Ureter (tissue), 1 donor: ENCODE results near the gene NUDT6. TPM values are rescaled to one million over a fixed set of nuclear protein-coding genes. Genes with fewer than 3 reads are reported as not detected.
A peak's percentile ranks its signal among the peaks of the same experiment; 100 is the strongest.
"Not testable (repeated sequence)": the region's sequence is repeated elsewhere in the genome, so short reads cannot be mapped to it uniquely, and the experiment has no call there.

Experiments used
- DNase-seq: peaks from one replicate; pipeline ENCODE4 v3.0.0-alpha.2; 2020; ENCODE audit warnings: low spot score
- total RNA-seq: library from RNA; stranded (reverse); gene quantifications from one replicate; pipeline ENCODE4 v1.2.4, GENCODE V29; 2023
- donor health status: DM: yes; HTN: yes; CAD: no.

NUDT6 gene, protein sequence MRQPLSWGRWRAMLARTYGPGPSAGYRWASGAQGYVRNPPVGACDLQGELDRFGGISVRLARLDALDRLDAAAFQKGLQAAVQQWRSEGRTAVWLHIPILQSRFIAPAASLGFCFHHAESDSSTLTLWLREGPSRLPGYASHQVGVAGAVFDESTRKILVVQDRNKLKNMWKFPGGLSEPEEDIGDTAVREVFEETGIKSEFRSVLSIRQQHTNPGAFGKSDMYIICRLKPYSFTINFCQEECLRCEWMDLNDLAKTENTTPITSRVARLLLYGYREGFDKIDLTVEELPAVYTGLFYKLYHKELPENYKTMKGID
- 9.2 TPM for total RNA-seq

DNA sequence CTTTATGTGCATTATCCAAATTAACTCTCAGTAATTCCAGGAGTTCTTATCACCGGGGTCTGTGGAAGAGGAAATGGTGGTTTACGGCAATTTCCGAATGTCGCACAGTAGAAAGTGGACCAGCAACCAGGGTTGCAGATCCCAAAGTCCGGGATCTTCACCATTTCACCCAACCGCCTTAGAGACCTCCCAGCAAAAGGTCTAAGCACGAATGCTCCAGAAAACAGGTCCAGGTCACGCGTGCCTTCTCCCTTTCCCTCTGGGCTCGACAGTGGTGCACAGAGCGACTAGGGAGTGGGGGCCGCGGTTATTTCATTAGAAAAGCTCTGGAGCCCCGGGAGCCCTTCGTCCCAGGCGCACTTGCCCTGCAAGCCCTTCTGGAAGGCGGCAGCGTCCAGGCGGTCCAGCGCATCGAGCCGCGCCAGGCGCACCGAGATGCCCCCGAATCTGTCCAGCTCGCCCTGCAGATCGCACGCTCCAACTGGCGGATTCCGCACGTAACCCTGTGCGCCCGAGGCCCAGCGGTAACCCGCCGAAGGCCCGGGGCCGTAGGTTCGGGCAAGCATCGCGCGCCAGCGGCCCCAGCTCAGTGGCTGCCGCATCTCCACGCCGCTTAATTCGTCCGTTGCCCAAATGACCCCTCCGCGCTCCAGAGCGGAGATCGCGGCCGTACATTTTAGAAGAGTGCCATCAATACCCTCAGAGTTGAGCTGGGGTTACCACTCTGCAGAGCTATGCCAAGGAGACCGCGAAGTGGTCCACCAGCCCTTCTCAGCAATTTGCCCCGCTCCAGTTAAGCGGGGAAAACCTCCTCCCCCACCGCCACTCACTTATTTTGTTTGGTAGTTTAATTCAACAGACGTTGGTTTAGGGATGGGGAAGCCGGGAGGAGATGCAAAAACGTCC, at the start of gene NUDT6:
TSS of gene NUDT6 (minus strand) at position 627 of the 906 bp plus-strand sequence. CDS start at position 602, 25 bp downstream.
- peak; percentile 59 for DNase-seq

DNA sequence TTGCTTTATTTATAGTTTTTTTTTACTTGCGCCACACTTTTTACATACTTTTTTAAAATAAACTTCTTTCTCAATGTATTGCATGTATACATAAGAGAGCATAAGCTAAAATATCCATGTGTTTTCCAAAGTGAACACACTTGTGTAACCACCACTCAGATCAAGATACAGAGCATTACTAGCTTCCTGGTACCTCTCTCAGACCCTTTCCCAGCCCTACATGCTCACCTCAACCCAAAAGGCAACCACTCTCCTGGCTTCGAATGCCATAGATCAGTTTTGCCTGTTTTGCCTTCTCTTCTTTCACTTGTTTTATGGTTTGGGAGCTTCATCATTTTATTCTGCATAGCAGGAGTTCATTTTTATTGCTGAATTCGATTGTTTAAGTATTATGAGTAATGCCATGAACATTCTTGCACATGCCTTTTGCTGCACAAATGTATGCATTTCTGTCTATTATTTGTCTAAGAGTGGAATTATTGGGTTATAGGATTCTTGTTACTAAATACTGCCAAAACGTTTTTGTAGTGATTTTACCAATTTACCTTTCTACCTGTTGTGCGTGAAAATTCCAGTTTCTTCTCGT, 45.9 kb upstream of the NUDT6 start:
- no peak for DNase-seq

DNA sequence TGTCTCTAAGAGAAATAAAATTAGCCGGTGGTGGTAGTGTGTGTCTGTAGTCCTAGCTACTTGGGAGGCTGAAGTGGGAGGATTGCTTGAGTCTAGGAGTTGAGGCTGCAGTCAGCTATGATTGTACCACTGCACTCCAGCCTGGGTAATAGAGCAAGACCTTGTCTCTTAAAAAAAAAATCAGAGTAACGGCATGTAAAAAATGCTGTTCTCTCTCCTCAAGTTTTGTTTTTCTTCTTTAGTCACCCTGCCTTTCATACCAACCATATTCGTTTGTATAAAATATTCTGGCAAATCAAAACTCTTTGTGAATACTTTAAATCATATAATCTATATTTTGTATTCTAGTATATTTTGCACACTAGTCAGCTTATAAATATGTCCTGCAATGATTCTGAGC, 44.8 kb upstream of the NUDT6 start:
- DNase-seq: no peak

DNA sequence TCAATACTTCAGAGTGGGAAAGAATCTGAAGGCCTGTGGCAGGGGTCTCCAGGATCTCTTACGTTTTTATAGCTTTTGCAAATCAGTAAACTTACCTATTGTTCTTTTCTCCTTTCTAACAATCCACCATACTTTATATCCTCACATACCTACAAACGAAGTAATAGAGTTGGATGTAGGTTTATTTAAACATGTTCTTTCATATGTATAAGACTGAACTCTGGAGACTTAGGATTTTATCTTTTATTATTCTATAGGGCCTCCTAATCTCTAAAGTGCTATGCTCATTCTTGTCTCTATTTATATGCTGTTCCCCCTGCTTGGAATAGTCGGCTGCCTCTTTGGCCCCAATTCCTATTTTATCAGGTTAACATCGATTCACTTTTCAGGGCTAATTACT, 43.8 kb upstream of the NUDT6 start:
- DNase-seq: no peak

DNA sequence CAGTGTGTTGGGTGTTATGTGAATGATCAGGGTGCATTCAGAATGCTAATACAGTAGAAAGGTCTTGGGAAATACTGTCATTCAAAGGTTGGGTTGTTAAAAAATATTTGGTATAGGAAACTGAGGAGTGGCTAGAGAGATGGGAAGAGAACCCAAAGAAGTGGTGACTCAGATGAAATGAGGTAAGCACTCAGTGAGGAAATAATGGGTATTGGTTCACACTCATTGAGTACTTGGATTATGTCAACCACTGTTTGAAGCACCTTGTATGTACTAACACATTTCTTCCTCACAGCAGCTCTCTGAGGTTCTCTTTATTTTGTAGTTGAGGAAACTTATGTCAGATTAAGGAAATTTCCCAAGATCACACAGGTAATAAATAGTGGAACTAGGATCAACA, 40.8 kb upstream of the NUDT6 start:
- no peak for DNase-seq

DNA sequence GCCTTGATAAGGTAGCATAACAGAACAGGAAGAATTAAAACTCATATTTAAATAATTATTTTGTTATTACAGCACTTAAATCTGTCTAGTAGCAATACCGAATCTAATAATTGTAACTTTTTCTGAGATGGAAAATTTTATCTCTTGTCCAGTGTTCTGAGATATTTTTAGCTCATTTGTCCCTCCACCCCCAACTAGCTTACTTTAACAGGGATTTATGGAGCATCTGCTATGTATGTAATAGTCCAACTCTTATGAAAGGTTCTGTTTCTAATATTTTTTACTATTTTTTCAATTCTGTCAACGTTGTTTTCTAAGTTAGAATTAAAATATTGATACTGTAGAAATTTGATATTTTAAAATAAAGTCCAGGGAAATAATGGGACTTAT, 38.2 kb upstream of the NUDT6 start:
- DNase-seq: no peak

DNA sequence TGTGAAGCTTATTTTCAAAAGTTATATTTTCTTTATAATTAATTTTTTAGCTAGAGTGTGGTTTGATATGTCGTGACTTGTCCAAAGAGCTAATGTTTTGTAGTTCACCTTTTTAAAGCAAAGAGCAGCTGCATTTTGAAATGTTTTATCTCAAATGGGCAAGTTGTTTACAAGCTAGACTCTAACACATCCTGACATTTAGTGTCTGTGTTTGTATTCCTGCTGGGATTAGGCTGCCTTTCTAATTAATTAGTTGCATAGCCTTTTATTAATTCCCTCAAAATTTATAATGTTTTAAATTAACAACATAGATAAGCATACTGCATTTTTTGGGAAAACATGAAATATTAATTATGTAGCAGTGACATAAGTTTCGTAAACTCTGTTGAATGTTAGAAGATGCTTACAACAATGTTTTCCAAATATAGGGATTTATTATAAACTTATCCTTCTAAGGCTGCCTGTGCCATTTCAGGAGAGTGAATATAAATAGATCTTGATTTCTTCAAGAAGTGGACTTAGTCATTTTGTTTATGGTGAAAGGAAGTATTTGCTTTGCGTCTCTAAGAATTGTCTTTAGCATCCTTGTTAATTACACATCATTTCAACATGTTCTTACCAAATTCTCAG, 37.7 kb upstream of the NUDT6 start:
- DNase-seq: no peak

DNA sequence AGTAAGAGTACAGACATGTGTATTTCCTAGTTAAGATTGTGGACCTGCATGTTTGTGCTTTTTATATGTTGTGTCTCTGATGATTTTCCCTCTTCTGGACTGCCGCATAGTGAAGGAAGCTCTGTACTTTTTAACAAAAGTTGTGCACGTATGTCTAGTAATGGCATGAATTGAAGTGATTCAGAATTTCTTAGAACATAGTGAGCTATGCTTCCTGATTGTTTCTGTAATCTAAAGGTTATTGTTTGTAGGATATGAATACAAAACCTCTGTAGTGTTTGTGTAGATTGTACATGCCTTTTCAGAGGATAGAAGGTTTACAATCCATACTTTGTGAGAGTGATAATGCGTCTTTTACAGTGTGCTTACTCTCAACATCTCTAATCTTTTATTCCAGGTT, 37.0 kb upstream of the NUDT6 start:
- no peak for DNase-seq

DNA sequence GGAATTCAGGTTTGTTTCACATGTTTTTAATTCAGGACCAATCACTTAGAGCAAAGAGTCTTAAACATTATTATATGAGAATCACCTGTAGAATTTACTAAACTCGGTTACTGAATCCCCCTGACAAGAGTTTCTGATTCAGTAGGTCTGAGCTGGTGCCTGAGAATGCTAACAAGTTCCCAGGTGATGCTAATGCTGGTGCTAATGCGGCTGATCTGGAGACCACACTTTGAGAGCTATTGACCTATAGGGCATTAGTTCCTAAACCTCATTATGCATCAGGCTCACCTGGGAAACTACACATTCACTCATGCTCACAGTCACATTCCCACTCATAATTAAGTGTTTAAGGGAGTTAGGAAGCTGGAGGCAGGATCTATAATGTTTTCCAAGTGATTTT, 36.1 kb upstream of the NUDT6 start:
- DNase-seq: no peak

DNA sequence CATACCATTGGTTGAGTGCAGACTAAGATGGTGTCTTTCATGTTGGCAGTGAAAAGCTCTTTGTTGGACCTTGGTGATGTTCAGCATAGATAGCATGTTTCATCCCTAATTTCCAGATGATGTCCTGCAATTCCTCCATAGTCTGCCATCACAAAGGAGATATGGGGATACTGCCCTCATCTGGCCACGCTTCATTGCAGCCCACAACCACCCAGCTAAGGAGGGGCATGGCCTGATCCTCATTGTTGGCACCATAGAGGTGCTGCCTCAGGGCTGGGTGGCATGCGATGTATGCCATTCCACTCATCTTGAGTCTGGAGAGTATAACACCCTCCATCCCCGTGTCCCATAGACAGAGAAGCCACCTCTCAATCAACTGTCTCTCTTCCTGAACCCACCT, 31.5 kb upstream of the NUDT6 start:
- no peak for DNase-seq

DNA sequence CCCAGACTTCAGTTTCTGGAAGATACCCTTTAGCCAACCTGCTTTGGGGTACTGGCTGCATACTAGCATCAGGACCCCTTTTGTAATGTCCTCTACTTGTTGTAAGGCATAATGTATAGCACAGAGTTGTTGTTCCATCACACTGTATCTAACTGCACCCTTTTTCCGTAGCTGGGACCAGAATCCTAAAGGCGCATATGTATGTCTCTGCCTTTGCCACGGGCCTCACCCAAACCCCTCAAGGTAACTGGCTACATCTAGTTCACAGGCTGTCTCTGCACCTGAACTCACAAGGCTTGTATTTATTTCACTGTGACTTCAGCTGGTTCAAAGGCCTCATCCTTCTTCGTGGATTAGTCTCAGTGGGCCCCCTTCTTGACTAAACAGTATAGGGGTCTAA, 29.6 kb upstream of the NUDT6 start:
- DNase-seq: no peak

DNA sequence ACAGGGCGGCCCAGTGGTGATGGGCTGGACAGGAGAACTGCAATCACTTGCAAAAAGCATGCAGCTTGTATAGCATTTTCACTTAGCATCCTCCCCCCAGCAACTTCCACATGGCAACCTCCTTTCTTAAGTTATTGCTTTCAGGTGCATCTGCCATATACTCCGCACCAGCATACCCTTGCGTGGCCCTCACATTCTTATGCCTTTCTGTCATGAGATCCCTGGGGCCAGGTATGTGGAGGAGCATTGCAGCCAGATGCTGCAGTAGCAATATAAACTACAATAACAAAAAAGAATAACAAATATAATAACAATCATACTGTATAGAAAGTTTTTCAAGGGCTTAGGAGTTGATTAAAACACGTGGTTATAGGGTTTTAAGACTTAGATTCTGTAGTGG, 26.3 kb upstream of the NUDT6 start:
- DNase-seq: no peak

DNA sequence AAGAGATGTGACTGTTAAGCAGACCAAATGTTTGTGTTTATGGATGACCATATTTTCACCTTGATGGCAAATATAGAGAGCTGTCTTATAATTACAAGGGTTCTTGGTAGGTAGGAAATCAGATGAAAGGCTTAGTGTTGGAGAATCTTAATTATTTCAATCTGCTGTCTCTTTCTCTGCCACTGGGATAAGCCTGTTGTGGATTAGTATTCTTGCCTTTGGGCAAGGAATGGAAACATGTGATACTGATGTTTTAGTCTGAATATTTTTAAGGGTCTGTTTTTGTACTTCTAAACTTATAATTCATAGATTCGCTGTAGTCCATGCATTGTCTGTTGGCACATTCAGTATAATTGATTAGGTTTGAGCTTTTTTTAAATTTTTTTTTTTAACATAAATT, 23.7 kb upstream of the NUDT6 start:
- DNase-seq: no peak

DNA sequence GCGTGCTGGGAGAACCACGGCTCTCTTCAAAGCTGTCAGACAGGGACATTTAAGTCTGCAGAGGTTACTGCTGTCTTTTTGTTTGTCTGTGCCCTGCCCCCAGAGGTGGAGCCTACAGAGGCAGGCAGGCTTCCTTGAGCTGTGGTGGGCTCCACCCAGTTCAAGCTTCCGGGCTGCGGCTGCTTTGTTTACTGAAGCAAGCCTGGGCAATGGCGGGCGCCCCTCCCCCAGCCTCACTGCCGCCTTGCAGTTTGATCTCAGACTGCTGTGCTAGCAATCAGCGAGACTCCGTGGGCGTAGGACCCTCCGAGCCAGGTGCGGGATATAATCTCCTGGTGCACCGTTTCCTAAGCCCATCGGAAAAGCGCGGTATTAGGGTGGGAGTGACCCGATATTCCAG, 22.7 kb upstream of the NUDT6 start:
- DNase-seq: not testable (repeated sequence)

DNA sequence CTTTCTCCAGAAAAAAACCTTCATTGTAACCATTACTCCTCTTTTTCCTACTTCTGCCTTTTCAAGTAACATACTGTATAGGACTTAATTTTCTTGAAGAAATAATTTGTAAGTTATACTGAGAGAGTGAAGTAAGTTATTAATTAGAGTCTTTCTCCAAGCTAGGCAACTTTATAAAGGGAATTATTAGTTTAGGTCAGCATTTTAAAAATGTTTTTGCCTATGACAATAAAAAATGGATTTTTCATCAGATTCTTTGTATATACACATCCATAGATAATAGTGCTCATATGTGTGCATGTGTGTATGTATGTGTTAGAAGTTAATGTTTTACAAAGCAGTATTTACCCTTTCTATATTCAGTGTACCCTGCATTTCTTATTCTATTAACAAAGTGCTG, 10.4 kb upstream of the NUDT6 start:
- DNase-seq: no peak

DNA sequence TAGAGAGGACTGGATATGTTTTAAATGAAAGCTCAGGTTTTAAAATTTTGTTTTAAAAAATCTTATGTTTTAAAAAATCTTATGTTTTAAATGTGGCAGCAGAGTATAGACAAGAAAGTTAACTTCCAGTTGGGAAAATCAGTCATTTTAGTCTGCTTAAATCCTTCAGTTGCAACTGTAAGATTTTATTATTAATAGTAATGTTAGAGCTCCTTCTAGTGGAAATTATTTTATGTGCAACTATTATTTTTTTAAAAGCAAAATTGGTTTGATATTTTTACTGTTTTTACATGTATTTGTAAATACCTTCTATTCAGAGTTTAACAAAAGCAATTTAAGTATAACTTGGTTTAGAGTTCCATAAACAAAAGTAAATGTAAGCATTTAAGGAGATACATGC, 8.5 kb upstream of the NUDT6 start:
- no peak for DNase-seq

DNA sequence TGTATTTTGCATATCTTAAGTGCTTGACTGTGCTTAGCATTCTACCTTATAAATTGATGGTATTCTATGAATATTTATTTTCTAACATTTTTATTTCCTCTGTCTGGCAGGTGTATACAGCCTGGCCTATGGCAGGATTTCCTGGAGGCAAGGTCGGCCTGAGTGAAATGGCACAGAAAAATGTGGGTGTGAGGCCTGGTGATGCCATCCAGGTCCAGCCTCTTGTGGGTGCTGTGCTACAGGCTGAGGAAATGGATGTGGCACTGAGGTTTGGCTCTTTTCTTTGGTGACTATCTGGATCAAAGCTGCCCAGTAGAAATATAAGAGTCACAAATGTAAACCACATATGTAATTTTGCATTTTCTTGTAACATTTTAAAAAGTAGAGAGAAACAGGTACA, 6.5 kb upstream of the NUDT6 start:
- no peak for DNase-seq

DNA sequence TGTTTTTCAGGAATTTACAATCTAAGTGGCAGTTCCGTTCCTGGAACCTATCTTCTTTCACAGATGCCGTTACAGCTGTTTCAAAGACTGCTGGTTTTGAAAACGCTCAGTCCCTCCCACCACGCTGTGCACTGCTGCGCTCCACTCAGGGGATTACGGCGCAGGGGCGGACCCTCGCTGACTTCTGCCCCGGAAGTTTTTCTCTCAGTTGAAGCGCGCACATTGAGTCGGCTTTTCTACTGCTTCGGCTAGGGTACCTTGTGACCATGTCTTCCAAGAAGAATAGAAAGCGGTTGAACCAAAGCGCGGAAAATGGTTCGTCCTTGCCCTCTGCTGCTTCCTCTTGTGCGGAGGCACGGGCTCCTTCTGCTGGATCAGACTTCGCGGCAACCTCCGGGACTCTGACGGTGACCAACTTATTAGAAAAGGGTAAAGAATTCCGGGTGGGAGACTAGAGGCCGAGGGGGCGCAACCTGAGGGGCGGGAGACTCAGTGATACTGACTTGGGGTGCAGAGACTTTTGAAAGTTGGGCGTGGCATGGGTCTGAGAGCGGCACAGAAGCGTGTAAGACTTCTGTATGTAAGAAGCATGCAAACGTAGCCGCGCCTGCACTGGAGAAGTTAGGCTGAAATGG, 597 bp upstream of the NUDT6 start:
- DNase-seq: peak; percentile 86

DNA sequence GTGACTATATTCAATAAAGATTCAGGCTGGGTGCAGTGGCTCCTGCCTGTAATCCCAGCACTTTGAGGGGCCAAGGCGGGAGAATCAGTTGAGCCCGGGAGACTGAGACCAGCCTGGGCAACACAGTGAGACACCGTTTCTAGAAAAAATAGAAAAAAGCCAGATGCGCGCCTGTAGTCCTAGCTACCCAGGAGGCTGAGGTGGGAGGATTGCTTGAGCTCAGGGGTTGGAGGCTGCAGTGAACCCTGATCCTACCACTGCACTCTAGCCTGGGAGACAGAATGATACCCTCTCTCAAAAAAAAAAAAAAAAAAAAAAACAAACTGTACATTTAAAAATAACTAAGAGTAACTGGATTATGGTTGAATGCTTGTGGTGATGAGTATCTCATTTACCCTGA, 1.1 kb downstream of the NUDT6 start:
- DNase-seq: no peak

DNA sequence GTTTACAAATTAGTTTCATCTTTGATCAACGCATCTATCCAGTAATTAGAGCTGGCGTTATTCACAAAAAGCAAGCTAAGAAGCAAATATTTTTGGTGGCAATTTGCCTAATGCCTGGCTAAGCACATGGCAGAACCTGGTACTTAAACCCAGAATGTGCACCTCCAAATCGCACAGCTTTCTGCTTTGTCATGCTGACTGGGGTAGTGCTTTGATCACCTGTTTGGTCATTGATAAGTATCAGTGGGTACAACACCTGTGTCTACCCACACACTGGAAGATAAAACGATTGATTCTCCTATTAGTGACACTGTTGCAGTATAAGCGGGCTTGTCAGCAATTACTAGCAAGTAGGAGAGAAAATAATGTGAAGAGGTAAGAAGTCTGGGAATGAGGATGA, 1.9 kb downstream of the NUDT6 start:
- DNase-seq: no peak

DNA sequence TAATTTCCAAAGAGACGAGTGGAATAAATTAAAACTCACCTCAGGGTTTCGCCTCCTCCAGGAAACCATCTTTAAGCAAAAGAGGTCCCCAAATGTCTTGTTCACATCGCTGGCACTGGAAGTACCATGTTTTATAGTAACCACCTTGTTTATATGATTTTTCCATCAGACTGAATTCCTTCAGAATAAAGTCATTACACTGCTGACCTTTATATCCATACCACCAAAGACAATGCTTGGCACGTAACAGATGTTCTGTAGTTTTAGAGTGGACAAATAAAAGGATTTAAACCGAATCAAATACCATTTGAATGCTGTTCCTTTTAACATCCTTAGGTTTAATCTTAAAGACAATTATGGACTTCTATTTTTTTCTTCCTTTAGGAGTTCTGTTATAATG, 4.7 kb downstream of the NUDT6 start:
- DNase-seq: no peak

DNA sequence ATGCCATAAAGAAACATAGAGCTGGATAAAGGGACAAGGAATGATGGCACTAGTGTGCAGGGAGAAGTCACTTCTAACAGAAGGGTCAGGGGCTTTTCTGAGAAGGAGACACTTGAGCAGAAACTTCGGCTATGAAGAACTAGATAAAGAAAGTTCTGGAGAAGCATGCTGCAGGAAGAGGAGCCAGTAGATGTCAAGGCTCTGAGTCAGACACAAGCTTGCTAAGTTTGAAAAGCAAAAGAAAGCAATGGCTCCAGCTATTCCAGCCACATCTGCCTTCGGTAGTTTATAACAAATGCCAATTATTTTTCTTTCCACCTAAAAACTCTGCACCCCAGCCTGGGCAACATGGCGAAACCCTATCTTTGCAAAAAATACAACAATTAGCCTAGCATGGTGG, 7.5 kb downstream of the NUDT6 start:
- DNase-seq: no peak
